Islet precursor cell (in vitro differentiated cells): ENCODE data around the gene RAB3B.
"Not testable (repeated sequence)": the region's sequence is repeated elsewhere in the genome, so short reads cannot be mapped to it uniquely, and the experiment has no call there.

Experiments used
- DNase-seq: peaks from one replicate; pipeline ENCODE4 v3.0.0-alpha.2; 2018

Gene RAB3B

GRCh38 chr1:51988254-51988653 is 2.2 kb downstream of the RAB3B start:
- no peak for DNase-seq

DNA sequence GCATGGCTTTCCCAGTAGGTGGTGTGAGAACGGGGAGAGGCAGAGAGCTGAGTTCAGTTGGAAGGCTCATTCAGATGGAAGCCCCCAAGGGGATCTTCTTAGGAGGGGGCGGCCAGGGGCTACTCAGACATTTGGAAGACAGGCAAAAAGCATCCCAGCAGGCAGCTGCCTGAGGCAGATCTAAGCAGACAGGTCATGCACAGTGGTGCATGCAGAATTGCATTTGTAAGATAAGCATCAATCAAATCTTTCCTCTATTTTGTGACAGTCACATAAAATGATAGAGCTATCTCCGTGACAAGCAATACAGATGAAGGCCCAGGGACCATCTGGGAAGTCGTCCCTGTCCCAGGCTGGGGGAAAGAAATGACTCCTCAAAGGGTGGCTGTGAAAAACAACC is 3.8 kb downstream of the RAB3B start:
- DNase-seq = no peak

DNA sequence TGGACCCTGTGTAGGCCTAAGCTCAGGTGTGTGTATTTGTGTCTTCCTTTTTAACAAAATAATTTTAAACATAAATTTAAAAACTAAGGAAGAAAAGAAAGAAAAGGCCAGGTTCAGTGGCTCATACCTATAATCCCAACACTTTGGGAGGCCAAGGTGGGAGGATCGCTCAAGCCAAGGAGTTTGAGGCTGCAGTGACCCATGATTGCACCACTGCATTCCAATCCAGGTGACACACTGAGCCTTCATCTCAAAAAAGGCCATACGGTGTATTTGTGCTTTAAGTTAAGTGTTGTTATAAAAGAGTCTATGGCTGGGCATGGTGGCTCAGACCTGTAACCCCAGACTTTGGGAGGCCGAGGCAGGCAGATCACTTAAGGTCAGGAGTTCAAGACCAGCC is 8.3 kb downstream of the RAB3B start:
- DNase-seq = no peak

DNA sequence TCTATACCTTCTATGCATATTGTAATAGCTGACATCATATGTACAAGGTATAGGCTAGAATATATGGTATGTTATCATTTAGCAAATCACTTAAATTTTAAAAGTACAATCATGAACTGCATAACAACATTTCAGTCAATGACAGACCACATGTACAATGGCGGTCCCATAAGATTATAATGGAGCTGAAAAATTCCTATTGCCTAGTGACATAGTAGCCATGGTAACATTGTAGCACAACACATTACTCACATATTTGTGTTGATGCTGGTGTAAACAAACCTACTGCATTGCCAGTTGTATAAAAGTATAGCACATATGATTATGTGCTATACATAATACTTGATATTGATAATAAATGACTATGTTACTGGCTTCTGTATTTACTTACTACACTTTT is 8.9 kb downstream of the RAB3B start:
- DNase-seq = no peak

GRCh38 chr1:51978099-51978498 is 12.4 kb downstream of the RAB3B start:
- DNase-seq = no peak

DNA sequence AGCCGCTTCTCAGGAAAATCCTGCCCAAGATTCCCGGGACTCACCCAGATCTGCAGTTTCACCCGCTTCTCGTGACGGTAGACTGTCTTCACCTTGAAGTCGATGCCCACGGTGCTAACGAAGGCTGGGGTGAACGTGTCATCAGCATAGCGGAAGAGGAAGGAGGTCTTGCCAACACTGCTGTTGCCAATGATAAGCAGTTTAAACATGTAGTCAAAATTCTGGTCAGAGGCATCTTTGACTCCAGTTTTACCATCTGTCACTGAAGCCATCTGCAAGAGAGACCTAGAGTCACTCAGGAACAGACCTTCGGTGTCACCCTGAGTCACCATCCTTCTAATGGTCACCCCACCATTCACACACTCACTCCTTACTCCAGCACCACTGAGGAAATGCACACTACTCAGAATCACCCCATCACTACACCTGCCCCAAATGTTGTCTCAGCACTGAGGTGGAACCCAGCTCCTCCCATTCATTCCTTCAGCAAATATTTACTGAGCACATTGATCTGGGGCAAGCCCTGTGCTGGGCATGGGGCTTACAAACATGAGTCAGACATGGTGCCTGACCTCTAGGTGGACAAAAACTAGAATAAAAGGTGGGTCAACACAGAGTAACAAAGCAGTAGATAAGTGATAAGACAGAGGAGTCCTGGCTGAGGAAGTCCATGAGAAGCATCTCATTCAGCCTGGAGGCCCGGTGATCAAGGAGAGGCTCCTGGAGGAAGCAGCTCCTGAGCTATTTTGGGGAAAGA is 13.5 kb downstream of the RAB3B start:
- DNase-seq = no peak

DNA sequence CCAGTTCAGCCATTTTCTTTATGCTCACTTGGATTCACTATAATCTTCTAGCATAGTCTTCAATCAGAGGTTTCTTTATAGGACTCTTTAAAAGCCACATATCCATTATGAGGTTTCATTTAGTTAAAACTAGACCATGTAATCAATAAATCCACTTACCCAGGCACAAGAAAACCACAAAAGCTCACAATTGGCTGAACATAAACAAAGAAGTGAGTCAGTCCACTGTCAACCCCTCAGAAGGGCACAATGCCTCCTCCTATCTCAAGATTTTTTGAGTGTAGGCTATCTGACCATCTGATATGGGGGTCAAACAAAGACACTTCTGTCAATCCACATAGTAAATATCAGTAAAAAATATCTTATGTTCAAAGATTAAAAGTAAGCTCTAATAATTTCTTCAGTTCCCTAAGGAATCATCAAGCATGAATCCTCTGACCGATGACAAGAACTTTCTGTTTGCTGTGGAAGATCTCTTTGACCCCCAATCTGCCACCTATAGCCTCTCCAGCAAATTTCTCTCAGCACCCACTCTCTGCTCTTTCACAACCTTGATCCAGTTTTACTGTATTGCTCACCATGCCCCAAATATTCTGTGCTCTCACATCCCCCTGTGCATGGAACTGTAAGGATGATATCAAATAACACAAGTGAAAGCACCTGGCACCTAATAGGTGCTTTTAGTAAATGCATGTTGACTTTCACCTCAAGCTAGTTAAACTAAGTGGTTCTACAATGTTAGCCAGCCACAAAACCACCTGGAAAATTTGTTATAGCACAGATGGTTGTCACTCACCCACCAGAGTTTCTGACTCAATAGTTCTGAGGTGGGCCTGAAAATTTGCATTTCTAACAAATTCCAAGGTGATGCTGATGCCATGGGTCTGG is 16.7 kb downstream of the RAB3B start:
- DNase-seq = no peak

DNA sequence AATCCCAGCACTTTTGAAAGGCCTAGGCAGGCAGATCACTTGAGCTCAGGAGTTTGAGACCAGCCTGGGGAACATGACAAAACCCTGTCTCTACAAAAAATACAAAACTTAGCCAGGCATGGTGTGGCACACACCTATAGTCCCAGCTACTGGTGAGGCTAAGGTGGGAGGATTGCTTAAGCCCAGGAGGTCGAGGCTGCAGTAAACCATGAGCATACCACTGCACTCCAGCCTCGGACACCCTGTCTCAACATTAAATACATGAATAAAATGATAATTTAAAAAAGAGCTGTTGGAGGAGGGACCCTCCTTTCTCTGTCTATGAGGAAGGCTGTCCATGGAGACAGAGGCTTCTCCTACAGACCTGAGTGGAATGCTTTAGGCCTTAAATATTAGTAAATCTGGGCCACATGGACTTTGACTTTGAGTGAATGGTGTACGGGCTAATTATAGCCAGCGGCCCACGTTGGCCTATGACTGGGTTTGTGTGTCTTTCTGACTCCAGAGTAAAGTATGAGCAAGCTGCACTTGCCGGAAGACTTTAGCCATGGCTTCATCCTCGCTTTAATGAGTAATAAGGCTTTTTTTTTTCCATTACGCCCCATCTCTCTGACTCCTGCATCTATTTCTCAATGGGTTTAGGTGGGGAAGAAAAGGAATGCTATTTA is 21.3 kb downstream of the RAB3B start:
- no peak for DNase-seq

- DNase-seq = no peak
Measured at GRCh38 chr1:51968632-51969031, 21.9 kb downstream of the RAB3B start.

GRCh38 chr1:51967213-51967791 is 23.2 kb downstream of the RAB3B start:
- DNase-seq = not testable (repeated sequence)

DNA sequence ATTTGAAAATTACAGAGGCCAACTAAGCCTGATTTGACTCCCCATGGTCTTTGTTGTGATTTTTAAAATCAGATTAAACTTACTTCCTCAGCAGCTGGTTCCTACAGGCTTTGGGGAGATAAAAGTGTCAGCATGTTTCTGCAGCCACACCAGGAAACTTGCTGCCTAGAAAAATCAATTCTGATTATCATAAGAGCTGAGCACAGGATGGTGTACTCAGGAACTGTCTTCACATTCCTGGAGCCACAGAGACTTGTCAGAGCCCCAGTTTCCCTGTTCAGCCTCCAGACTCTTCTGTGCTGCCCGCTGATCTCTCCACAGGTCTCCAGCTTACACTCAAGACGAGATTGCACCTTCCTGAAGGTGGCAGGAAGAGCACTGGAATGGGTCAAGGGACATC is 23.9 kb downstream of the RAB3B start:
- no peak for DNase-seq

DNA sequence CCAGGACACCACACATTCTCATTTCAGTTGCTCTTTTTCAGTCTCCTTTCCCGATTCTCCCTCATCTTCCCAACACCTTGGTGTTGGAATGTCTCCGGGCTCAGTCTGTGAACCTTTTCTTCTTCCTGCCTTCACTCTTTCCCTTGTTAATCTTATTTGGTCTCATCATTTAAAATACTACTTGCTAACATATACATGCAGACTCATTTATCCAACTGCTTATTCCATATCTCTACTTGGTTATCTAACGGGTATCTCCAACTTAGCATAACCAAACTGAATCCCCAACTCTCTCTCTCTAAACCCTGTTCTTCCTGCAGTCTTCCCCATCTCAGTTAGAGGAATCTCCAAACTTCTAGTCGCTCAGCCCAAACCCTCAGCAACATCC is 26.2 kb downstream of the RAB3B start:
- no peak for DNase-seq

- no peak for DNase-seq
Measured at GRCh38 chr1:51963592-51964308, 26.8 kb downstream of the RAB3B start.

GRCh38 chr1:51962486-51963356 is 27.8 kb downstream of the RAB3B start:
- DNase-seq = no peak

GRCh38 chr1:51961954-51962353 is 28.5 kb downstream of the RAB3B start:
- DNase-seq = no peak

GRCh38 chr1:51961231-51961630 is 29.3 kb downstream of the RAB3B start:
- DNase-seq = no peak

GRCh38 chr1:51960262-51960661 is 30.2 kb downstream of the RAB3B start:
- no peak for DNase-seq

DNA sequence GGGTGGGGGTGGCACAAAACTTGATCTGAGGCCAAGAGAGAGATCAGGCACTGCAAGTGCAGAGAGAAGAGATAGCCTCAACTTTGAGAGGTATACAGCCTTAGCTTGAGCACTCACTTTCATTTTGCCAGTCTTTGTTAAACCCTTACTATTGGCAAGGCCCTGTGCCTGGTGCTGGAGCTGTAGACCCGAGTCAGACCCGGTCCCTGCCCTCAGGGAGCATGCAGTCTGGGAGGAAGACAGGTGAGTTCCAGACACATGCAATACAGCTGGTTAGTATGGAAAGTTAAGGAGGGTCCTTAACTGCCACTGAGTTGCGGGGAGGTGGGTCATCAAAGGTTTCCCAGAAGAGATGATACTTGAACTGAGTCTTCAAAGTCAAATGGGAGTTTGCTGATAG is 31.7 kb downstream of the RAB3B start:
- DNase-seq = no peak

GRCh38 chr1:51957618-51958017 is 32.9 kb downstream of the RAB3B start:
- DNase-seq = no peak

GRCh38 chr1:51956528-51957509 is 33.7 kb downstream of the RAB3B start:
- peak; percentile 63 for DNase-seq
